ENCODE measurements around the gene CT47C1. TPM values are rescaled to one million over a fixed set of nuclear protein-coding genes. Genes with fewer than 3 reads are reported as not detected.

CT47C1 gene
- total RNA-seq, 1 experiment from 2014 or later: not detected

DNA sequence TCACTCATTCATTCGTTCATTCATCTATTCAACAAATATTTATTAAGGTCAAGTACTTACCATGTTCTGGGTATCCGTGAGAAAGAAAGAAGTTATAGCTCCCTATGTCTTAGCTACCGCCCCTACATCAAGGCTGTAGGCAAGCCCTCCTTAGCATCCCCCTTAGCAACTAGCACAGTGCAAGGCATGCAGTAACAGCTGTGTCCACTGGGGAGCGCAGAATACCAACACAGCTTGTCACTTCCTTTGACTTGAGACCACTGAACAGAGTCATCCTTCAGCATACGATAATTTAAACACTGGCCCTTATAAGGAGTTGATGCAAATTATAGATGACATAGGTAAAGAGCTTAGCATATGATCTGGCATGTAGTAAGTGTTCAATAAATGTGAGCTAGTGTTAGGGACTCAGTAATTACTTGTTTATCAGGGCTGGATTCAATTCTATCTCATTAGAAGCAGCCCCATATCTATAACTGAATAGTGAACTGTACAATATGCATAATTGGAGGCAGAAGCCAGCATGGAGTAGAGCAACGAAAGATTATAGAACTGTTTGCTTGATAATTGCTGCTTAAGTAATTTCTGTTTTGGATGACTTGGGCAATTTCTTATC lies 46.1 kb downstream of the CT47C1 start:
- Histone ChIP-seq H2BK12ac (ENCODE audit: insufficient read length, low read depth, low read length) (no peak overlapping the region), H3K23me2 (ENCODE audit: insufficient read length, low read depth, low read length, poor library complexity, severe bottlenecking) (no peaks in the 10 kb centered on the region), H3T11ph (ENCODE audit: low read length) (no peak overlapping the region), H2BK120ac (ENCODE audit: low read depth, low read length, poor library complexity, severe bottlenecking) (no peak overlapping the region), H2AK5ac (ENCODE audit: insufficient read length, low read length) (no peak overlapping the region), H3K79me1 (ENCODE audit: insufficient read depth, low read depth, low read length, poor library complexity, severe bottlenecking) (no peaks in the 10 kb centered on the region), H4K91ac (ENCODE audit: insufficient read length, low read depth, low read length) (no peak overlapping the region), H3K9me3 (ENCODE audit: control insufficient read depth, low read depth, low read length) (peaks cover 38% of the 10 kb centered on the region), H3K4ac (ENCODE audit: low read depth, low read length) (no peak overlapping the region), H2BK5ac (ENCODE audit: insufficient read length, low read length) (no peak overlapping the region), H4K8ac (replicated peaks; ENCODE audit: insufficient read length, low read depth, low read length) (no peak overlapping the region), H2AFZ (ENCODE audit: low read length) (no peak overlapping the region), H4K20me1 (ENCODE audit: control insufficient read depth, insufficient read depth, insufficient read length) (no peaks in the 10 kb centered on the region), H3K9ac (ENCODE audit: extremely low read depth, insufficient read length, low read length) (no peak overlapping the region), H3K23ac (ENCODE audit: insufficient read length, low read depth, low read length) (no peak overlapping the region), H2BK20ac (ENCODE audit: low read depth, low read length, poor library complexity, severe bottlenecking) (no peak overlapping the region), H3K18ac (ENCODE audit: insufficient read length, low read depth, low read length) (no peak overlapping the region), H3K27ac (ENCODE audit: insufficient read length, low read depth, low read length) (no peak overlapping the region), H3K79me2 (ENCODE audit: insufficient read depth, low read length) (no peaks in the 10 kb centered on the region), H3K27me3 (ENCODE audit: insufficient read depth, low read length) (no peaks in the 10 kb centered on the region), H3K56ac (ENCODE audit: insufficient read length, low read depth, low read length) (no peak overlapping the region), H3K4me2 (ENCODE audit: insufficient read depth, insufficient read length, low read length) (no peak overlapping the region), H4K5ac (ENCODE audit: insufficient read length, low read depth, low read length) (no peak overlapping the region), H3K14ac (ENCODE audit: insufficient read depth, low read length) (no peak overlapping the region), H2BK15ac (ENCODE audit: low read depth, low read length) (no peak overlapping the region), H3K4me1 (ENCODE audit: insufficient read depth, low read length) (no peaks in the 10 kb centered on the region)
- H3K27me3 Mint-ChIP-seq (ENCODE audit: low read depth): peaks cover 1% of the 10 kb centered on the region
- peak; percentile 59 for DNase-seq
- no peak overlapping the region for H3K27ac Mint-ChIP-seq
- H3K4me1 Mint-ChIP-seq: no peaks in the 10 kb centered on the region
- WGBS (ENCODE audit: extremely low coverage, insufficient read length, low lambda C conversion rate): no CpG with 5 or more reads among the region's 6 CpGs
- TF ChIP-seq, protein P1, sequence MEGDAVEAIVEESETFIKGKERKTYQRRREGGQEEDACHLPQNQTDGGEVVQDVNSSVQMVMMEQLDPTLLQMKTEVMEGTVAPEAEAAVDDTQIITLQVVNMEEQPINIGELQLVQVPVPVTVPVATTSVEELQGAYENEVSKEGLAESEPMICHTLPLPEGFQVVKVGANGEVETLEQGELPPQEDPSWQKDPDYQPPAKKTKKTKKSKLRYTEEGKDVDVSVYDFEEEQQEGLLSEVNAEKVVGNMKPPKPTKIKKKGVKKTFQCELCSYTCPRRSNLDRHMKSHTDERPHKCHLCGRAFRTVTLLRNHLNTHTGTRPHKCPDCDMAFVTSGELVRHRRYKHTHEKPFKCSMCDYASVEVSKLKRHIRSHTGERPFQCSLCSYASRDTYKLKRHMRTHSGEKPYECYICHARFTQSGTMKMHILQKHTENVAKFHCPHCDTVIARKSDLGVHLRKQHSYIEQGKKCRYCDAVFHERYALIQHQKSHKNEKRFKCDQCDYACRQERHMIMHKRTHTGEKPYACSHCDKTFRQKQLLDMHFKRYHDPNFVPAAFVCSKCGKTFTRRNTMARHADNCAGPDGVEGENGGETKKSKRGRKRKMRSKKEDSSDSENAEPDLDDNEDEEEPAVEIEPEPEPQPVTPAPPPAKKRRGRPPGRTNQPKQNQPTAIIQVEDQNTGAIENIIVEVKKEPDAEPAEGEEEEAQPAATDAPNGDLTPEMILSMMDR (conservative IDR thresholded peaks at IDR 0.05): peak; percentile 68
- no peaks in the 10 kb centered on the region; a peak in 1 of 7 replicates for H3K36me3 Mint-ChIP-seq (ENCODE audit: insufficient read depth in 1 of 3, low read depth in 3 of 3)
- H3K4me3 Mint-ChIP-seq: no peak overlapping the region
- peaks cover 59 to 63% of the 10 kb centered on the region in 2 experiments for H3K9me3 Mint-ChIP-seq
